ENCODE measurements around the gene PDCL3.

The PDCL3 gene

GRCh38 chr2:100612388-100613000, 49.7 kb downstream of the PDCL3 start:
- DNase-seq (ENCODE audit: low spot score): no peak

- no peak for DNase-seq (ENCODE audit: low spot score)
Observed at GRCh38 chr2:100613719-100614118, 50.9 kb downstream of the PDCL3 start.

- no peak for DNase-seq (ENCODE audit: low spot score)
Observed at GRCh38 chr2:100614455-100615000, 51.7 kb downstream of the PDCL3 start.

- DNase-seq (ENCODE audit: low spot score): no peak
Observed at GRCh38 chr2:100615471-100615870, 52.7 kb downstream of the PDCL3 start.

GRCh38 chr2:100615886-100616285, 53.1 kb downstream of the PDCL3 start:
- DNase-seq (ENCODE audit: low spot score): no peak

- no peak for DNase-seq (ENCODE audit: low spot score)
Observed at GRCh38 chr2:100616841-100617390, 54.1 kb downstream of the PDCL3 start.

- DNase-seq (ENCODE audit: low spot score): no peak
Observed at GRCh38 chr2:100619951-100620350, 57.2 kb downstream of the PDCL3 start.

GRCh38 chr2:100620481-100620880, 57.7 kb downstream of the PDCL3 start:
- no peak for DNase-seq (ENCODE audit: low spot score)

- no peak for DNase-seq (ENCODE audit: low spot score)
Observed at GRCh38 chr2:100621371-100621951, 58.7 kb downstream of the PDCL3 start.

- DNase-seq (ENCODE audit: low spot score): no peak
Observed at GRCh38 chr2:100623033-100623715, 60.4 kb downstream of the PDCL3 start.

GRCh38 chr2:100623930-100624329, 61.1 kb downstream of the PDCL3 start:
- DNase-seq (ENCODE audit: low spot score): no peak

- DNase-seq (ENCODE audit: low spot score): no peak
Observed at GRCh38 chr2:100624536-100624935, 61.7 kb downstream of the PDCL3 start.

- no peak for DNase-seq (ENCODE audit: low spot score)
Observed at GRCh38 chr2:100625717-100626116, 62.9 kb downstream of the PDCL3 start.
